GM12891 (cell line): ENCODE data around the gene TTC7B.

ENCODE experiments used
- POLR2A ChIP-seq: IDR thresholded peaks from 2 replicates; pipeline ENCODE4 v1.6.1; 2011; ENCODE audit warnings: low read depth, low read length, control low read depth
- POLR2AphosphoS5 ChIP-seq: IDR thresholded peaks from 2 replicates; pipeline ENCODE4 v1.6.1; 2011; ENCODE audit warnings: low read depth, low read length, control low read depth
- POU2F2 ChIP-seq: IDR thresholded peaks from 2 replicates; pipeline ENCODE4 v1.6.1; 2011; ENCODE audit warnings: low read depth, mild to moderate bottlenecking, control low read depth, low read length, moderate library complexity
- SPI1 ChIP-seq: IDR thresholded peaks from 2 replicates; pipeline ENCODE4 v1.6.1; 2011; ENCODE audit warnings: low read depth, low read length, control low read depth
- TAF1 ChIP-seq: IDR thresholded peaks from 2 replicates; pipeline ENCODE4 v1.6.1; 2011; ENCODE audit warnings: low read depth, low read length, control low read depth

DNA sequence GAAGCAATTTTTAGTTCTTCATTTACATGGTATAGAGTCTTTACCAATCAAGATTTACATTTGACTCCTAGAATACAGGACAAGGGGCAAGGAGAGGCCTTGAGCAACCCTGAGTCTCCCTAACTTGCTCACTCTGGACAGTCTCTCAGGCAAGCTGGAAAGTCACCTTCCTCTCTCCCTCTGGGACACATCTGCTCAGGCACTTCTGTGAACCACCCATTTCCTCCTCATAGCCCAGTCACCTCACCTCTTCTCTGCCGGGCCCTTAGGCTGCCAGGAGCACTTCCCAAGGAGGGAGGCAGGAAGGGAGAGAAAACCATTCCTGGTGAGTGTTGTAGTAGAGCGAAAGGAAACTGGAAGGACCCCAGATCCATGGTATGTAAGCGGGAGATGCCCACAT, 202.8 kb downstream of the TTC7B start:
- TF ChIP-seq POLR2A (no peak), TAF1 (no peak), POLR2AphosphoS5 (no peak), SPI1 (no peak), POU2F2 (no peak)
